ENCODE measurements around the gene LMAN2.

The LMAN2 gene, protein sequence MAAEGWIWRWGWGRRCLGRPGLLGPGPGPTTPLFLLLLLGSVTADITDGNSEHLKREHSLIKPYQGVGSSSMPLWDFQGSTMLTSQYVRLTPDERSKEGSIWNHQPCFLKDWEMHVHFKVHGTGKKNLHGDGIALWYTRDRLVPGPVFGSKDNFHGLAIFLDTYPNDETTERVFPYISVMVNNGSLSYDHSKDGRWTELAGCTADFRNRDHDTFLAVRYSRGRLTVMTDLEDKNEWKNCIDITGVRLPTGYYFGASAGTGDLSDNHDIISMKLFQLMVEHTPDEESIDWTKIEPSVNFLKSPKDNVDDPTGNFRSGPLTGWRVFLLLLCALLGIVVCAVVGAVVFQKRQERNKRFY

DNA sequence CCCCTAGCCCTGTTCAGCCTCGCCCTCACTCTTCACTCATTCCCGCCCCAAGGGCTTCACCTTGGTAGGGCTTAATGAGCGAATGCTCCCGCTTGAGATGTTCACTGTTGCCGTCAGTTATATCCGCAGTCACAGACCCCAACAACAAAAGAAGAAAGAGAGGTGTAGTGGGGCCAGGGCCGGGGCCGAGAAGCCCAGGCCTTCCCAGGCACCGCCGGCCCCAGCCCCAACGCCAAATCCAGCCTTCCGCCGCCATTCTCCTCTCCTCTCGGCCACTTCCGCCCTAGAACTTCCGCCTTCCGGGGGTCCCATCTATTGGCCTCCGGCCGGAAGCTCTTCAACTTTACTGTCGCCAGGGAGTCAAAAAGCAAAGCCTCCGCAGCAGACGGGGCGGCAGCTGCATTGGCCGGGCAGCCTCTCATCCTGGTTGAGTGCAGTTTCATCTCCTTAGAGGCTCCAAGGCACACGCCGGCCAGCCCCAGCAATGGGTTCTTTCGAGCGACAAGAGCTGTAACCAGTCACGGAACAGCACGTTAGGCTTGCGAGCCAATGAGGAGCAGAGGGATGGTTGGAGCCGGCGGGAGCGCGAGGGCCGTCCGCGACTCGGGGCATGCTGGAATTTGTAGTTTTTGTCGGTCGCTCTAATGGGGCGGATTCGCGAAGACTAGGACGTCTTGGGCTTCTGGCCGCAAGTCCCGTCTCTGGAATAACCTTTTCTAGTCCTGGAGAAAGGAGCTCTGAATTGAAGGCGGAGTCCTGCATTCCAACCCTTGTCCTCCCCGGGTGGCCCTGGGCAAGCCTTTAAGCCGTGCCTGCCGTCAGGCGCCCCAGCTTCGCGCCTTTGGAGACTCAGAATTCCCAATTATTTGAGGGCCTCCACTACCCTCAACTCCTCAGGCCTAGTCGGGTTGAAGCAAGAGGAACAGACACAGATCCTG is at the start of gene LMAN2:
Gene LMAN2, minus strand, starts transcription at position 277 of the 938 bp plus-strand sequence. Its CDS starts 21 bp downstream, at position 256.
- DNase-seq (ENCODE audit: low read depth in 1 of 2, low spot score in 1 of 2), result peak; percentile 79 to 82

- DNase-seq (ENCODE audit: low read depth in 1 of 2, low spot score in 1 of 2), result no peak
Observed at GRCh38 chr5:177399997-177400868, 48.8 kb upstream of the LMAN2 start, which contains the start of gene PFN3. TSS of gene PFN3 (minus strand) at chr5:177400661. CDS start at chr5:177400576, 85 bp downstream.

DNA sequence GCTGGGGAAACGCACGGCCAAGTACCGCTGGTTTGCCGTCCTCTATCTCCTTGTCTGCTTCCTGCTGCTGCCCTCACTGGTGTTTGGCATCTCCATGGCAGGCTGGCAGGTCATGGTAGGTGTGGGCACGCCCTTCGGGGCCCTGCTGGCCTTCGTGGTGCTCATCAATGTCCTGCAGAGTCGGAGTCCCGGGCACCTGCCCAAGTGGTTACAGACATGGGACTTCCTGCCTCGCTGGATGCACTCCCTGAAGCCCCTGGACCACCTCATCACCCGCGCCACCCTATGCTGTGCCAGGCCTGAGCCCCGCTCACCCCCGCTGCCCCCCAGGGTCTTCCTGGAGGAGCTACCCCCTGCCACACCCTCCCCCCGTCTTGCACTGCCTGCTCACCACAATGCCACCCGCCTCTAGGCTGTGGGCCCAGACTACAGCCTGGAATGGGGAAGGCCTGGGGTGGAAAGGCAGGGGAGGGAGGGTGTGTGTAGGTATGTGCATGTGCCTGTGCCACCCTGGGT is 46.5 kb upstream of the LMAN2 start:
- no peak for DNase-seq (ENCODE audit: low read depth in 1 of 2, low spot score in 1 of 2)

DNA sequence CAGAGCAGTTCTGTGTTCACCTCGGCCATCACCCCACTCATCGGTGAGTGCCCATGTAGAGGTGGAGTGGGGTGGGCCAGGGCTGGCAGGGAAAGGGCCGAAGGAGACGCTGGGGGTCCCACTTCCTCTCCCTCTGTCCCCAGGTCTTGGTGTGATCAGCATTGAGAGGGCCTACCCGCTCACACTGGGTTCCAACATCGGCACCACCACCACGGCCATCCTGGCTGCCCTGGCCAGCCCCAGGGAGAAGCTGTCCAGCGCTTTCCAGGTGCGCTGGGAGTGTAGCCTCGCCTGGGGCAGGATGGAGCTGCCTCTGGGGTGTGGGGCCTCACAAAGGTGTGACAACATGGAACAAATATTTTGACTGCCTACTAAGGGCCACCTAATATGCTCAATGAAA is 45.3 kb upstream of the LMAN2 start:
- no peak for DNase-seq (ENCODE audit: low read depth in 1 of 2, low spot score in 1 of 2)

GRCh38 chr5:177396078-177396477 is 44.6 kb upstream of the LMAN2 start:
- DNase-seq (ENCODE audit: low read depth in 1 of 2, low spot score in 1 of 2), result no peak

DNA sequence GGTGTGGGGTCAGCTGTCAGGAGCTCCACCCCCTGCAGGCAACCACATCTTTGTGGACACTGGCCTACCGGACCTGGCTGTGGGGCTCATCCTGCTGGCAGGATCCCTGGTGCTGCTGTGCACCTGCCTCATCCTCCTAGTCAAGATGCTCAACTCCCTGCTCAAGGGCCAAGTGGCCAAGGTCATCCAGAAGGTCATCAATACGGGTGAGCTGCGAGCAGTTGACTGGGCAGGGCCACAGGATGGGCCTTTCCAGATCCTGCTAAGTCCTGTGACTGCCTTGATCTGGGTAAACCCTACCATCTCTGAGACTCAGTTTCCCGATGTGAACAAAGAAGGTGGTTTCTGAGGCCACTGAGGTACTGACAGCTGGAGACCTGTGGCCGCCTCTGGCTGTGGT is 42.5 kb upstream of the LMAN2 start:
- DNase-seq (ENCODE audit: low read depth in 1 of 2, low spot score in 1 of 2), result no peak

GRCh38 chr5:177393206-177393765 is 41.8 kb upstream of the LMAN2 start:
- no peak for DNase-seq (ENCODE audit: low read depth in 1 of 2, low spot score in 1 of 2)

DNA sequence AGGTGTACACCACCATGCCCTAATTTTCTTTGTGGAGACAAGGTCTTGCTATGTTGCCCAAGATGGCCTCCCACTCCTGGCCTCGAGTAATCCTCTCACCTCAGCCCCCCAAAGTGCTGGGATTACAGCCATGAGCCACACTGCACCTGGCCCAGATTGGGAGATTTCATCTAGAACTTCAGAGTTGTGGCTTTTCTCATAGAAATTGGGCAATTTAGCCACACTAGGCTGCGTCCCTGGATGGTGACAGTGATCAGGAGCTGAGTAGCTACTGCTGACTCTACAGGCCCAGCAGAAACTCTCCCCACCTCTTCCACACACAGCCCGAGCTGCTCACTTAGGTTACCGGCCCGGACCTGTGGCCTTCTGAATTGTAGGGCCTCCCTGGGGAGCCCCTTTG is 41.3 kb upstream of the LMAN2 start:
- DNase-seq (ENCODE audit: low read depth in 1 of 2, low spot score in 1 of 2), result no peak

GRCh38 chr5:177390363-177391300 is 39.2 kb upstream of the LMAN2 start:
- peak; percentile 72 to 79 for DNase-seq (ENCODE audit: low read depth in 1 of 2, low spot score in 1 of 2)

- peak in 1 of 2 donors; percentile 36 for DNase-seq (ENCODE audit: low read depth in 1 of 2, low spot score in 1 of 2)
Observed at GRCh38 chr5:177389241-177390169, 38.0 kb upstream of the LMAN2 start.

DNA sequence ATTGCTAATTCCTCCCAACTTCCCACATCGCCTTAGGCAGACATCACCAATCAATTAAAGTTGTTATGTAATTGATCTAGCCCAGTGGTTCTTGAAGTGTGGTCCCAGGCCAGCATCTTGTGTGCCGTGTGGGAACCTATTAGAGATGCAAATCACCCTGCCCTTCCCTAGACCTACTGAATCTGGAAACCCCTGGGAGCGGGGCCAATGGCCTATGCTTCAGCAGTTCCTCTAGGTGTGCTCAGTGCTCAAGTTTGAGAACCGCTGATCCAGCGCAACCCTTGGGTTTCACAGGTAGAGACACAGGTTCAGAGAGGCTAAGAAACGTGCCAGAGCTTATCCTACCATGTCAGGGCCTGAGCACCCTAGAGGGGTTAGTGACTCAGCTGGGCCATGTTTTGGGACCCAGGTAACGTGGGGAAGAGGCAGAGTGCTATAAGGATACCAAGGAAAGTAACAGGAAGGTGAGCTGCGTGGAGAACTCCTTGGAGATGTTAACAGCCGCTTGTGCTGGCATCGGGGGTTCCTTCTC is 37.1 kb upstream of the LMAN2 start:
- no peak for DNase-seq (ENCODE audit: low read depth in 1 of 2, low spot score in 1 of 2)

GRCh38 chr5:177387405-177387804 is 35.9 kb upstream of the LMAN2 start:
- no peak for DNase-seq (ENCODE audit: low read depth in 1 of 2, low spot score in 1 of 2)

DNA sequence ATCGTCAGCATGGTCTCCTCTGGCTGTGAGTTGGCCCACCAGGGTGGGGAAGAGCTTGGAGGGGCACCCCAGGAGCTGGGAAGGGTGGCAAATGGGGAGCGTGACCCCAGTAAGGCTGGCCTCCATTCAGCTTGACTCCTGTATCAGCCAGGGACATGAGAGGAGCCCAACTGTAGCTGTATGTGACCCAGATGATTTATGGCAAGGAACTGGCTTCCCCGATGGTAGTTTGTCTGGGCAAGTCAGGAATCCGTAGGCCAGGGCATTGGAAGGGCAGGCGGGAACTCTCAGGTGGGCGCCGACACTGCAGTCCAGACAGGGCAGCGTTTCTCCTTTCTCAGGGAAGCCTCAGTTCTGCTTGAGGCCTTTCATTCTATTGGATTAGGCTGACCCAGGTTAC is 35.1 kb upstream of the LMAN2 start:
- no peak for DNase-seq (ENCODE audit: low read depth in 1 of 2, low spot score in 1 of 2)

GRCh38 chr5:177385720-177386119 is 34.3 kb upstream of the LMAN2 start:
- no peak for DNase-seq (ENCODE audit: low read depth in 1 of 2, low spot score in 1 of 2)

- no peak for DNase-seq (ENCODE audit: low read depth in 1 of 2, low spot score in 1 of 2)
Observed at GRCh38 chr5:177384134-177384533, 32.7 kb upstream of the LMAN2 start, which contains the start of gene SLC34A1. TSS of gene SLC34A1 (plus strand) at chr5:177384434. CDS start at chr5:177385742, 1,308 bp downstream.

DNA sequence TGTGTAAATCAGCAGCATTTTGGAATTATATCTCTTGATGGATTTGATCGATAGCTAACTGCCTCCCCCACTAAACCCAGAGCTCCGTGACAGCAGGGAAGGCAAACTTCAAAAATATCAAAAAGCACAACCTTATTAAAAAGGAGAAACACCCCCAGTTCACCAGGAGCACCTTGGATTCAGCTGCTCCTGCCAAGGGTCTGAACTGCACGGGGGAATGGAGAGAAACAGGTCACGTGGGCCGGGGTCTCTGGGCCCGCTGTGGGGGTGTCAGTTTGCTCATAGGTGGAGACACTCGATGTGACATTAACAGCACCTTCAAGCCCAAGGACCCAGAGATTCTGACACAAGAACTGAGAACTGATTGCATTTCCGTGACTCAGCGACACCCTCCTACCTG is 31.7 kb upstream of the LMAN2 start:
- no peak for DNase-seq (ENCODE audit: low read depth in 1 of 2, low spot score in 1 of 2)

- DNase-seq (ENCODE audit: low read depth in 1 of 2, low spot score in 1 of 2), result no peak
Observed at GRCh38 chr5:177382423-177383029, 31.1 kb upstream of the LMAN2 start.

GRCh38 chr5:177380805-177381126 is 29.3 kb upstream of the LMAN2 start:
- DNase-seq (ENCODE audit: low read depth in 1 of 2, low spot score in 1 of 2), result no peak
